Ishikawa (cell line): ENCODE results near the gene C4orf50.

Experiments used
- CEBPB ChIP-seq: IDR thresholded peaks from 2 replicates; pipeline ENCODE4 v1.6.1; 2012
- CREB1 ChIP-seq: IDR thresholded peaks from 2 replicates; pipeline ENCODE4 v1.6.1; 2012; ENCODE audit warnings: low read depth
- EGR1 ChIP-seq: IDR thresholded peaks from 2 replicates; pipeline ENCODE4 v1.6.1; 2012
- EP300 ChIP-seq: IDR thresholded peaks from 2 replicates; pipeline ENCODE4 v1.6.1; 2012; ENCODE audit warnings: borderline replicate concordance
- FOXM1 ChIP-seq: IDR thresholded peaks from 2 replicates; pipeline ENCODE4 v1.6.1; 2012; ENCODE audit warnings: low read depth, borderline replicate concordance
- MAX ChIP-seq: IDR thresholded peaks from 2 replicates; pipeline ENCODE4 v1.6.1; 2012
- NFIC ChIP-seq: IDR thresholded peaks from 2 replicates; pipeline ENCODE4 v1.6.1; 2012
- RAD21 ChIP-seq: IDR thresholded peaks from 2 replicates; pipeline ENCODE4 v1.6.1; 2012; ENCODE audit warnings: low read depth
- REST ChIP-seq: IDR thresholded peaks from 2 replicates; pipeline ENCODE4 v1.6.1; 2012; ENCODE audit warnings: low read depth, mild to moderate bottlenecking
- TAF1 ChIP-seq: IDR thresholded peaks from 2 replicates; pipeline ENCODE4 v1.6.1; 2012; ENCODE audit warnings: low read depth, mild to moderate bottlenecking
- TCF12 ChIP-seq: IDR thresholded peaks from 2 replicates; pipeline ENCODE4 v1.6.1; 2012; ENCODE audit warnings: low read depth
- TEAD4 ChIP-seq: IDR thresholded peaks from 2 replicates; pipeline ENCODE4 v1.6.1; 2012
- USF1 ChIP-seq: IDR thresholded peaks from 2 replicates; pipeline ENCODE4 v1.6.1; 2012
- YY1 ChIP-seq: IDR thresholded peaks from 2 replicates; pipeline ENCODE4 v1.6.1; 2012; ENCODE audit warnings: low read depth
- ZBTB7A ChIP-seq: IDR thresholded peaks from 2 replicates; pipeline ENCODE4 v1.6.1; 2012; ENCODE audit warnings: low read depth

C4orf50 gene

GRCh38 chr4:6038711-6039110 is 20.5 kb upstream of the C4orf50 start:
- TF ChIP-seq NFIC (no peak), TEAD4 (no peak), TCF12 (no peak), USF1 (no peak), RAD21 (no peak), EP300 (no peak), FOXM1 (no peak), MAX (no peak), TAF1 (no peak), REST (no peak), CEBPB (no peak), EGR1 (no peak)

- no peak for TF ChIP-seq EP300
- no peak for TF ChIP-seq USF1
- TF ChIP-seq YY1, result no peak
Measured at GRCh38 chr4:6035786-6036185, 17.6 kb upstream of the C4orf50 start.

- TF ChIP-seq EP300 (no peak), ZBTB7A (no peak), EGR1 (no peak), FOXM1 (no peak), MAX (no peak), REST (no peak), TAF1 (no peak), NFIC (no peak), RAD21 (no peak), TCF12 (no peak), TEAD4 (no peak), USF1 (no peak), CREB1 (no peak)
Measured at GRCh38 chr4:6033381-6033780, 15.2 kb upstream of the C4orf50 start.

- TF ChIP-seq NFIC (peak; percentile 49; the same call in 1 of the 2 replicates), TCF12 (no peak), TAF1 (no peak), EP300 (peak; percentile 39; the same call in 1 of the 2 replicates), RAD21 (peak; percentile 51)
Measured at GRCh38 chr4:6032249-6033244, 14.3 kb upstream of the C4orf50 start.

GRCh38 chr4:6031846-6032245 is 13.6 kb upstream of the C4orf50 start:
- no peak for TF ChIP-seq CREB1
- no peak for TF ChIP-seq RAD21
- no peak for TF ChIP-seq REST
- TF ChIP-seq EP300, result no peak
- no peak for TF ChIP-seq NFIC
- TF ChIP-seq EGR1, result no peak
- no peak for TF ChIP-seq TAF1
- no peak for TF ChIP-seq TCF12
- no peak for TF ChIP-seq MAX
- TF ChIP-seq CEBPB, result no peak
- no peak for TF ChIP-seq USF1
- no peak for TF ChIP-seq YY1
- no peak for TF ChIP-seq ZBTB7A
- TF ChIP-seq TEAD4, result no peak
- no peak for TF ChIP-seq FOXM1
